GM23248 (cell line): ENCODE results near the gene NUFIP1.

Experiments used
- EZH2 ChIP-seq: fragments of 200-600 bp; sonication (generic); IDR thresholded peaks from 2 replicates; pipeline ENCODE4 v1.6.1; 2018; ENCODE audit warnings: antibody characterized with exemption, mild to moderate bottlenecking; ENCODE audit not compliant: insufficient read depth, poor library complexity, severe bottlenecking
- EZH2phosphoT487 ChIP-seq: fragments of 200-600 bp; sonication (generic); IDR thresholded peaks from 2 replicates; pipeline ENCODE4 v1.6.1; 2018; ENCODE audit warnings: antibody characterized with exemption, moderate library complexity, mild to moderate bottlenecking, low read depth; ENCODE audit not compliant: insufficient read depth

DNA sequence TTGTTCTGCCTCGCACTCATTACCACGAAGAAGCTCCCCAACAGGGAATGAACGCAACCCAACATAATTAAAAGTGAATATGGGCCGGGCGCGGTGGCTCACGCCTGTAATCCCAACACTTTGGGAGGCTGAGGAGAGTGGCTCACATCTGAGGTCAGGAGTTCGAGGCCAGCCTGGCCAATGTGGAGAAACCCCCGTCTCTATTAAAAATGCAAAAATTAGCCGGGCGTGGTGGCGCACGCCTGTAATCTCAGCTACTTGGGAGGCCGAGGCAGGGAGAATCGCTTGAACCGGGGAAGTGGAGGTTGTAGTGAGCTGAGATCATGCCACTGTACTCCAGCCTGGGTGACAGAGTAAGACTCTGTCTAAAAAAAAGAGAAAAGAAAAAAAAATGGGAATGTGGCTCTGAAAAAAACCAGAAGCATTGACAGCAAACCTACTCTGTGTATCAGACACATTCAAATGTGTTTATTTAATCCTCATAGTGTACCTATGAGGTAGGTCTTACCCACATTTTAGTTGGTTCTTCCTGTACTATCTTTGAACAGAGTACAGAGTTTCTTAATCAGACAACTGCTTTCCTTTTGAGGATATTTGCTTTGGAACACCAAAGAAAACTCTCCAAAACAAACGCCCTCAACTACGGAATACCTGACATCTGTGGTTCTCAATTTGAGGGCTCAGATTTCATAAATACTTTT lies 70.0 kb downstream of the NUFIP1 start:
- TF ChIP-seq EZH2 (no peak), EZH2phosphoT487 (no peak)
